ENCODE data around the gene SETSIP. TPM values are rescaled to one million over a fixed set of nuclear protein-coding genes. Genes with fewer than 3 reads are reported as not detected.
A peak's percentile ranks its signal among the peaks of the same experiment; 100 is the strongest.

SETSIP gene
- total RNA-seq, 2 donors from 2014 or later = not detected

- Histone ChIP-seq H3K9me3 (no peaks in the 10 kb centered on the region), H3K27me3 (replicated peaks; ENCODE audit: insufficient read depth) (no peaks in the 10 kb centered on the region), H3K4me1 (replicated peaks) (no peaks in the 10 kb centered on the region), H3K4me3 (no peak overlapping the region), H3K36me3 (no peaks in the 10 kb centered on the region), H3K27ac (no peak overlapping the region)
- 72% methylated on average over 8 of the region's 8 CpGs for WGBS
- DNase-seq (ENCODE audit: low spot score) = peak; percentile 14
- TF ChIP-seq POLR2A (IDR thresholded peaks at IDR 0.05) (no peak), CTCF (IDR thresholded peaks at IDR 0.05) (no peak), POLR2AphosphoS5 (IDR thresholded peaks at IDR 0.05) (peak; percentile 12)
- intact Hi-C loops (cut with DNase I) = no loop called here
Observed at GRCh38 chr1:92066321-92066720, 8.9 kb downstream of the SETSIP start.

- 87% methylated on average over 3 of the region's 3 CpGs for WGBS
- Histone ChIP-seq H3K4me3 (no peak overlapping the region), H3K9me3 (no peaks in the 10 kb centered on the region), H3K27me3 (replicated peaks; ENCODE audit: insufficient read depth) (no peaks in the 10 kb centered on the region), H3K4me1 (replicated peaks) (no peaks in the 10 kb centered on the region), H3K36me3 (no peaks in the 10 kb centered on the region), H3K27ac (no peak overlapping the region)
- no peak for DNase-seq (ENCODE audit: low spot score)
- intact Hi-C loops (cut with DNase I) = no loop called here
- TF ChIP-seq POLR2AphosphoS5 (IDR thresholded peaks at IDR 0.05) (no peak), CTCF (IDR thresholded peaks at IDR 0.05) (no peak), POLR2A (IDR thresholded peaks at IDR 0.05) (no peak)
Observed at GRCh38 chr1:92065042-92065441, 10.2 kb downstream of the SETSIP start.

- no peaks in the 10 kb centered on the region for H3K9me3 ChIP-seq
- TF ChIP-seq POLR2A (IDR thresholded peaks at IDR 0.05) = no peak
- TF ChIP-seq CTCF (IDR thresholded peaks at IDR 0.05) = no peak
- no peak for TF ChIP-seq POLR2AphosphoS5 (IDR thresholded peaks at IDR 0.05)
- H3K36me3 ChIP-seq = no peaks in the 10 kb centered on the region
- intact Hi-C loops (cut with DNase I) = no loop called here
- H3K27ac ChIP-seq = no peak overlapping the region
- DNase-seq (ENCODE audit: low spot score) = no peak
- H3K27me3 ChIP-seq (replicated peaks; ENCODE audit: insufficient read depth) = no peaks in the 10 kb centered on the region
- H3K4me1 ChIP-seq (replicated peaks) = no peaks in the 10 kb centered on the region
- no peak overlapping the region for H3K4me3 ChIP-seq
Observed at GRCh38 chr1:92051948-92052347, 23.3 kb downstream of the SETSIP start.

- Histone ChIP-seq H3K27me3 (replicated peaks; ENCODE audit: insufficient read depth) (no peaks in the 10 kb centered on the region), H3K4me1 (replicated peaks) (no peaks in the 10 kb centered on the region), H3K9me3 (no peaks in the 10 kb centered on the region), H3K36me3 (no peaks in the 10 kb centered on the region), H3K27ac (no peak overlapping the region), H3K4me3 (no peak overlapping the region)
- no peak for DNase-seq (ENCODE audit: low spot score)
- TF ChIP-seq POLR2AphosphoS5 (IDR thresholded peaks at IDR 0.05) (no peak), CTCF (IDR thresholded peaks at IDR 0.05) (no peak), POLR2A (IDR thresholded peaks at IDR 0.05) (no peak)
- 92% methylated on average over 2 of the region's 2 CpGs for WGBS
- intact Hi-C loops (cut with DNase I) = no loop called here
Observed at GRCh38 chr1:92045766-92046495, 29.3 kb downstream of the SETSIP start.

- DNase-seq (ENCODE audit: low spot score) = no peak
- 56% methylated on average over 5 of the region's 5 CpGs for WGBS
- no peak overlapping the region for H3K4me3 ChIP-seq
- H3K27me3 ChIP-seq (replicated peaks; ENCODE audit: insufficient read depth) = no peaks in the 10 kb centered on the region
- no peaks in the 10 kb centered on the region for H3K9me3 ChIP-seq
- no peak overlapping the region for H3K27ac ChIP-seq
- H3K36me3 ChIP-seq = no peaks in the 10 kb centered on the region
- intact Hi-C loops (cut with DNase I) = no loop called here
- no peaks in the 10 kb centered on the region for H3K4me1 ChIP-seq (replicated peaks)
- TF ChIP-seq CTCF (IDR thresholded peaks at IDR 0.05) = no peak
- TF ChIP-seq POLR2AphosphoS5 (IDR thresholded peaks at IDR 0.05) = no peak
- TF ChIP-seq POLR2A (IDR thresholded peaks at IDR 0.05) = no peak
Observed at GRCh38 chr1:92043621-92044020, 31.6 kb downstream of the SETSIP start.

Measured in prostate gland (tissue), 2 donors.